Measurements from ENCODE around the gene IGFBP7. TPM values are rescaled to one million over a fixed set of nuclear protein-coding genes. Genes with fewer than 3 reads are reported as not detected.

IGFBP7 gene, protein sequence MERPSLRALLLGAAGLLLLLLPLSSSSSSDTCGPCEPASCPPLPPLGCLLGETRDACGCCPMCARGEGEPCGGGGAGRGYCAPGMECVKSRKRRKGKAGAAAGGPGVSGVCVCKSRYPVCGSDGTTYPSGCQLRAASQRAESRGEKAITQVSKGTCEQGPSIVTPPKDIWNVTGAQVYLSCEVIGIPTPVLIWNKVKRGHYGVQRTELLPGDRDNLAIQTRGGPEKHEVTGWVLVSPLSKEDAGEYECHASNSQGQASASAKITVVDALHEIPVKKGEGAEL
- total RNA-seq (ENCODE audit: unreplicated experiment): 7.6 TPM
- long read RNA-seq, partial matches to known transcripts: 0 of 3 reads
- long read RNA-seq, other reads (novel, unspliced or antisense): 0 of 3 reads

DNA sequence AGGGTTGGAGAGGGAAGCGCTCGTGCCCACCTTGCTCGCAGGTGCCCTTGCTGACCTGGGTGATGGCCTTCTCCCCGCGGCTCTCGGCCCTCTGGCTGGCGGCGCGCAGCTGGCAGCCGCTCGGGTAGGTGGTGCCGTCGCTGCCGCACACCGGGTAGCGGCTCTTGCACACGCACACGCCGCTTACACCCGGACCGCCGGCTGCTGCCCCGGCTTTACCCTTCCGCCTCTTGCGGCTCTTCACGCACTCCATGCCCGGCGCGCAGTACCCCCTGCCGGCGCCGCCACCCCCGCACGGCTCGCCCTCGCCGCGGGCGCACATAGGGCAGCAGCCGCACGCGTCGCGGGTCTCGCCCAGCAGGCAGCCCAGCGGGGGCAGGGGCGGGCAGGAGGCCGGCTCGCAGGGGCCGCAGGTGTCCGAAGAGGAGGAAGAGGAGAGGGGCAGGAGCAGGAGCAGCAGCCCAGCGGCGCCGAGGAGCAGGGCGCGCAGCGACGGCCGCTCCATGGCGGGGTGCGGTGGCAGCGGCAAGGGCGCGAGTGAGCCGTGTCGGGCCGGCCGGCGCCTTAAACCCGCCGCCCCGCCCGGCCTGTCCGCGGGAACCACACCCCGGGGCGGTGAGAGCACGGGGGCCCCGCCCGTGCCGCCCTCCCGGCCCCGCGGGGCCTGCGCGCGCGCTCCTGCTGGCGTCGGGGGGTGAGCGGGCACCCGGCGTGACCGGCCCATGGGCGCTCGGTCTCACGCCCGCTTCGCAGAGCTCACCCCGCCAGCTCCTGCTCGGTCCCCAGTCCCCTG is at the start of gene IGFBP7:
IGFBP7 (minus strand) TSS at position 539 of the 793 bp plus-strand sequence; CDS start at position 505, 34 bp downstream.
- Mint-ChIP-seq H3K9me3 (ENCODE audit: unreplicated experiment) (no peaks in the 10 kb centered on the region), H3K36me3 (ENCODE audit: low read depth, unreplicated experiment) (no peaks in the 10 kb centered on the region), H3K27me3 (ENCODE audit: unreplicated experiment) (peaks cover 21% of the 10 kb centered on the region), H3K27ac (ENCODE audit: unreplicated experiment) (peak within 1 kb of the TSS; percentile 26), H3K4me1 (ENCODE audit: unreplicated experiment) (peaks cover 24% of the 10 kb centered on the region), H3K4me3 (ENCODE audit: unreplicated experiment) (peak within 1 kb of the TSS; percentile 89)
- peak; percentile 22 for DNase-seq (ENCODE audit: low spot score)
- TF ChIP-seq, protein P1, sequence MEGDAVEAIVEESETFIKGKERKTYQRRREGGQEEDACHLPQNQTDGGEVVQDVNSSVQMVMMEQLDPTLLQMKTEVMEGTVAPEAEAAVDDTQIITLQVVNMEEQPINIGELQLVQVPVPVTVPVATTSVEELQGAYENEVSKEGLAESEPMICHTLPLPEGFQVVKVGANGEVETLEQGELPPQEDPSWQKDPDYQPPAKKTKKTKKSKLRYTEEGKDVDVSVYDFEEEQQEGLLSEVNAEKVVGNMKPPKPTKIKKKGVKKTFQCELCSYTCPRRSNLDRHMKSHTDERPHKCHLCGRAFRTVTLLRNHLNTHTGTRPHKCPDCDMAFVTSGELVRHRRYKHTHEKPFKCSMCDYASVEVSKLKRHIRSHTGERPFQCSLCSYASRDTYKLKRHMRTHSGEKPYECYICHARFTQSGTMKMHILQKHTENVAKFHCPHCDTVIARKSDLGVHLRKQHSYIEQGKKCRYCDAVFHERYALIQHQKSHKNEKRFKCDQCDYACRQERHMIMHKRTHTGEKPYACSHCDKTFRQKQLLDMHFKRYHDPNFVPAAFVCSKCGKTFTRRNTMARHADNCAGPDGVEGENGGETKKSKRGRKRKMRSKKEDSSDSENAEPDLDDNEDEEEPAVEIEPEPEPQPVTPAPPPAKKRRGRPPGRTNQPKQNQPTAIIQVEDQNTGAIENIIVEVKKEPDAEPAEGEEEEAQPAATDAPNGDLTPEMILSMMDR (IDR thresholded peaks at IDR 0.05; ENCODE audit: unreplicated experiment): no peak

DNA sequence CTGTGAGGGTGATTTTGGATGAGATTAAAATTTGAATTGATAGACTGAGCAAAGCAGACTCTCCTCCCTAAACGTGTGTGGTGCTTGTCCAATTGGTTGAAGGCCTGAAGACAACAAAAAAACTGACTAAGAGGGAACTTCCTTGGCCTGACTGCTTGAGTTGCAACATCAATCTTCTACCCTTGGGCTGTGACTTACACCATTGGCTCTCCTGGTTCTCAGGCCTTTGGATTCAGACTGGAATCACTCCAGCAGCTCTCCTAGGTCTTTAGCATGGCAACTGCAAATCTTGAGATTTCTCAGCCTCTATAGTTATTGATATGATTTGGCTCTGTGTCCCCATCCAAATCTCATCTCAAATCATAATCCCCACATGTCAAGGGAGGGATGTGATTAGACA is 49.7 kb upstream of the IGFBP7 start:
- no peak overlapping the region for H3K4me3 Mint-ChIP-seq (ENCODE audit: unreplicated experiment)
- H3K9me3 Mint-ChIP-seq (ENCODE audit: unreplicated experiment): no peaks in the 10 kb centered on the region
- H3K27me3 Mint-ChIP-seq (ENCODE audit: unreplicated experiment): peaks cover 7% of the 10 kb centered on the region
- H3K4me1 Mint-ChIP-seq (ENCODE audit: unreplicated experiment): peaks cover 4% of the 10 kb centered on the region
- H3K27ac Mint-ChIP-seq (ENCODE audit: unreplicated experiment): no peak overlapping the region
- no peaks in the 10 kb centered on the region for H3K36me3 Mint-ChIP-seq (ENCODE audit: low read depth, unreplicated experiment)
- TF ChIP-seq, protein P1 (IDR thresholded peaks at IDR 0.05; ENCODE audit: unreplicated experiment): no peak
- DNase-seq (ENCODE audit: low spot score): no peak

DNA sequence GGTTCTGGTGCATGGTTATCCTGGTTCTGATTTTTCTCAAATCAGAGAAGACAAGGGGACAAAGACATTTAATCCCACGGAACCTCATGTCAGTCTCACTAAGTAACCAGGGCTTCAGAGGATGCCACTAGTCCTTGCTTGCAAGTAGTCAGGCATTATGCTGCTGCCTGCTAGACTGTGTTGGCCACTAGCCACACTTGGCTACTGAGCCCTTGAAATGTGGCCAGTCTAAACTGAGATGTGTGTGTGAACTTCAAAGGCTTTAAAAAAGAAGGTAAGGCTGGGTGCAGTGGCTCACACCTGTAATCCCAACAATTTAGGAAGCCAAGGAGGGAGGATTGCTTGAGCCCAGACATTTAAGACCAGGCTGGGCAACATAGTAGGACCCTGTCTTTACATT is 48.6 kb upstream of the IGFBP7 start:
- no peak for DNase-seq (ENCODE audit: low spot score)
- H3K36me3 Mint-ChIP-seq (ENCODE audit: low read depth, unreplicated experiment): no peaks in the 10 kb centered on the region
- peaks cover 3% of the 10 kb centered on the region for H3K27me3 Mint-ChIP-seq (ENCODE audit: unreplicated experiment)
- H3K9me3 Mint-ChIP-seq (ENCODE audit: unreplicated experiment): no peaks in the 10 kb centered on the region
- H3K4me3 Mint-ChIP-seq (ENCODE audit: unreplicated experiment): no peak overlapping the region
- no peak overlapping the region for H3K27ac Mint-ChIP-seq (ENCODE audit: unreplicated experiment)
- peaks cover 11% of the 10 kb centered on the region for H3K4me1 Mint-ChIP-seq (ENCODE audit: unreplicated experiment)
- TF ChIP-seq, protein P1 (IDR thresholded peaks at IDR 0.05; ENCODE audit: unreplicated experiment): no peak

DNA sequence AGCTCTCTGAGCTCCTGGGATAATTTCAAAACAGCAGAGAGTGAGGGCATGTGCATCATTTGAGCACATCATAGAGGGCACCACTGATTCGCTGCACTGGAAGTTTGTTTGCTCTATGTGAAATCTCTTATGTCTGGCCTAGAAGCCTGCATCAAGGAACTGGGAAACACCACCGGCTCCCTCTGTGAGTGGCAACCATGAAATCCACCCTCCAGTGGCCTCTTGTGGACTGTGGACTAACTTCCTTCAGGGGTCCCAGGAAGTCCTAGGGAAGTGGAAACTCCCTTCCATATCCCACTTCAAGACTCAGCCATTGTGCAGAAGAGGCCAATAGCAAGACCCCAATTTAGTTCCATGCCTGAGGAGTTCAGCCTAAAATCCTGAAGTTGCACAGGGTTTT is 48.0 kb upstream of the IGFBP7 start:
- no peak overlapping the region for H3K27ac Mint-ChIP-seq (ENCODE audit: unreplicated experiment)
- DNase-seq (ENCODE audit: low spot score): no peak
- H3K4me3 Mint-ChIP-seq (ENCODE audit: unreplicated experiment): no peak overlapping the region
- H3K36me3 Mint-ChIP-seq (ENCODE audit: low read depth, unreplicated experiment): no peaks in the 10 kb centered on the region
- H3K4me1 Mint-ChIP-seq (ENCODE audit: unreplicated experiment): peaks cover 11% of the 10 kb centered on the region
- H3K9me3 Mint-ChIP-seq (ENCODE audit: unreplicated experiment): no peaks in the 10 kb centered on the region
- TF ChIP-seq, protein P1 (IDR thresholded peaks at IDR 0.05; ENCODE audit: unreplicated experiment): no peak
- peaks cover 3% of the 10 kb centered on the region for H3K27me3 Mint-ChIP-seq (ENCODE audit: unreplicated experiment)
